COLO829 (cell line): ENCODE results near the gene SH2B3.

Experiments used
- DNase-seq: peaks from one replicate; pipeline ENCODE4 v3.0.0; 2012; ENCODE audit warnings: low spot score

Gene SH2B3

DNA sequence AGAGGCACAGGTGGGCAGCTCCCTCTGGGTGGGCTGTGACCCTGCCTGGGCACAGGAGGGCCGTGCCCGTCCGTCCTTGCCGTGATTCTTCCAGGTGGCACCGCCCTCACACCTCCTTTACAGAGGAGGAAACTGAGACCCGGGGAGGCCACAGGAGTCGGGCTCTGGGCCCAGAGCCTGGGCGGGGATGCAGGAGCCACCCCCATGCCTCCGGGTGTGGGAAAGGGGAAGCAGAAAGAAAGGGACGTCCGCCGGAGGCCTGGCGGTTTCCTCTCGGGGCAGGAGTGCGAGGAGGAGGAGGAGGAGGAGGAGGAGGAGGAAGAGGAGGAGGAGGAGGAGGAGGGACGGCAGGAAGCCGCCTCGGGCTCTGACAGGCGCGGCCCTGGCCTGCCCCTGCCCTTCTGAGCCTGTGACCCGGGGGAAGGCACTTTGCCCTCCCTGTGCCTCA, 23.0 kb downstream of the SH2B3 start:
- no peak for DNase-seq

DNA sequence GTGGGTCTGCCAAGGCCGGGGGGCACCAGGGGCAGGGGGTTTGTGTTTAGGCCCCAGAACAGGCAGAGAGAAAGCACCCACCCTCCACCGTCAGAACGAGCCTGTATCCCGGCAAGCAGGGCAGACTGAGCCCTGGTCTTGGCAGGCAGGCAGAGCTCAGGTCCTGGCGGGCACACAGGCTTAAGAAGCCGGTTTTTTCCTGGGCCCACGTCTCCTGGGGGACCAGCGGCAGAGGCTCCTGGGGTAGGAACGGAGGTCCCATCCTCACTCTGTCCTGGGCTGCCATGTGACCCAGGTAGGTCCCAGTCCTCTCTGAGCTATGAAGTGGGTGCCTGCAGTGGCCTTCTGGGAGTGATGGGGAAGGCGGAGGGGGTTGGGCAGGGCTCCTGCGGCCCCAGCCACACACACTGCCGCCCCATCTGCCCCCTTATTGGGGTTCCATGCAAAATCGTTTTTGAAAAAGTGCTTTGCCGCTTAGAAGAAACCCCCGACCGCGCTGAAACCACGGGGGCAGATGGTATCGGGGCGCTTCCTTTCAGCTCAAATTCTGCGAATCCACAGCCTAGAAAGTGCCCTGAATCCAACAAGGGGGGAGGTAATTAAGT, 24.2 kb downstream of the SH2B3 start:
- DNase-seq = no peak

- DNase-seq = no peak
These were observed 25.0 kb downstream of the SH2B3 start for GRCh38 chr12:111430433-111431353.

GRCh38 chr12:111431772-111432171, 26.0 kb downstream of the SH2B3 start:
- no peak for DNase-seq

DNA sequence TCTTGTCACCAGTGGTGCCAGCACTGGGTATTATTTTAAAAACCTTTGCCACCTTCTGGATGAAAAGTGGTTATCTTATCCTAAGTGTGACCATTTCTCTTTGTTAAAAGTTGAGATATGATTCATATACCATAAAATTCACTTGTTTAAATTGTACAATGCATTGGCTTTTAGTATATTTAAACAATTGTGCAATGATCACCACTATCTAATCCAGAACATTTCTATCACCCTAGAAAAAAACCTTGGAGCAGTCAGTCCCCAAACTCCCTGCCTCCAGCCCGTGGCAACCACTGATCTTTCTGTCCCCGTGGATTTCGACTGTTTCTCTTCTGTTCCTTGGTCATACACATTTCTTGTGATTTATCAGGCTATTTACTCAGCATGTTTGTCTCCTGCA, 28.3 kb downstream of the SH2B3 start:
- no peak for DNase-seq

DNA sequence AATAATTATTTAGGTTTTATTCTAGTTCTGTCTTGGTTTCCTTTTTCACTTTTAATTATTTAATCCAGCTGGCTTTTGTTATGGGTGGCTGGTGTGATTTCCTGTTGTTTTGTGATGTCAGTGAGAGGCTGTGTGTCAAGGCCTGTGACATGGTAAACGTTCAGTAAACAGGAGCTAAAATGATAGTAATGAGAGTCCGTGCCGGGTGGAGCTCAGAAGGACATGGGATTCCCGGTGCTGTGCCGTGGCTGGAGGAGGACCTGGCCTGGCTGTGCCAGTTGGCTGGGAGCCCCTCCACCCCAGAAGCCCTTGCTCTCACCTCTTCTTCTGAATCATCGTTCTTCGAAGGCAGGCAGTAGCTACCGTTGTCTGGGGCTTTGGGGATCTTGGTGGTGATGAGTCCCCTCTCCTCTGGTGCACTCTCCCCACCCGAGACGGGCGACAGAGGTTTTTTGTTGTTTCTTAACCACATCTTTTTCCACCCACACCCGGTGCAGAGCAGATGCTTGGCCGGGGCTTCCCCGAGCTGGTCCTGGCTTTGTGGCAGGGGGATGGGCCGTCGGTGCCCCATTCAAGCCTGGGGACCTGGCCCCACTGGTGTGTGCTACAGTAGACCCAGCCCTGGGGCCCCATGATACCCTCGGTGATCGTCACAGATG, 29.1 kb downstream of the SH2B3 start:
- DNase-seq = no peak

GRCh38 chr12:111435661-111436201, 30.0 kb downstream of the SH2B3 start:
- DNase-seq = no peak

DNA sequence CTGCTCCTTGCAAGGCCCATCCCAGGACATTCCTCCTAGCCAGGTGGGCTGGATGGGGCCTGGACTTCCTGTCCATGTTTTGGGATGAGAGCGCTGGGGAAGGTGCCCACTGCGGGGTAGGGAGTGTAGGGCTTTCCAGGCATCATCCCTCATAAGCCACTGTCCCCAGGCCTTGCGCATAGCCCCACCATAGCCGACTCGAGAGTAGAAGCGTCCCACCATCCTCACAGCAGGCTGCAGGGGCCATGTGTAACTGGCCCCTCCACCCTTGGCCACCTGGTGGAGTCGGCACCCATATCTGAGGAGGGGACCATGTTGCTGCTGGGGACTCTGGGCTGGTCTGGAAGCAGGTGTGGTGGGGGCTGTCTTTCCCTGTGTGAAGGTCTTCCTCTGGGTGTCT, 30.5 kb downstream of the SH2B3 start:
- DNase-seq = no peak

DNA sequence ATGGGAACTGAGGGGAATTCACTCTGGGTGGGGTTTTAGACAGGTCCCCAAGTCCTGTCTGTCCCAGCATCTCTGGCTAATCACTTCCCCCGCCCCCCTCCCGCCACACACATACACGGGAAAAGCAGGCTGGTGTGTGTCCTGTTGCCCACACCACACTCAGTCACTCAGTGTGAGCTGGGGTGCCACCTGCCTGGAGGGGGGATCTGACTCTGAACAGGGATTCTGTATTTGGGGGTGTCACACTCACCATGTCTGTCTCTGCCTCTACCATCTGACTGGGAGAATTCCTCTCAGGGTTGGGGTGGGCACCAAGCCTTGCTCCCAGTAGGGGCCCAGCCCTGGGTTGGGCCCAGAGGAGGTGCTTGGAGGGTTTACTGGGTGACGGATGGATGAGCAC, 31.1 kb downstream of the SH2B3 start:
- DNase-seq = no peak

GRCh38 chr12:111437816-111438454, 32.2 kb downstream of the SH2B3 start:
- no peak for DNase-seq

- no peak for DNase-seq
These were observed 32.8 kb downstream of the SH2B3 start for GRCh38 chr12:111438481-111438880.

- DNase-seq = no peak
These were observed 34.0 kb downstream of the SH2B3 start for GRCh38 chr12:111439657-111440151.

DNA sequence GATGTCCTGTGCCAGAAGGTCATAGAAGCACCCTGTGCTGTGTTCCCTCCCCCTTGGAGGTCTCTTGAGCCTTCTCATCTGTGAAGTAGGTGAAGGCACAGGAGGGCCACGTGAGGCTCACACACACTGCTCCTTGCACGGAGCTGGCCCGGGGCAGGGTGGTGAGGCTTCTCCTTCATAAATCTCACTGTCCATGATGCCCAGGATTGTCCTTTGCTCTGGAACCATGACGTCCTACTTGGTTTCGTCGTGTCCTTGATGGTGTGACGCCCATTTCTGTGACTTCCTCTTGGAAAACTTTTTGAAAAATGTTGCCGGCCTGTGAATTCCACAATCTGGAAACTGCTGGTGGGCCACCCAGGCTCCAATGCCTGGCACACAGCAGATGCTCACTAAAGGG, 34.4 kb downstream of the SH2B3 start:
- no peak for DNase-seq

GRCh38 chr12:111440631-111441030, 34.9 kb downstream of the SH2B3 start:
- no peak for DNase-seq

- DNase-seq = no peak
These were observed 35.6 kb downstream of the SH2B3 start for GRCh38 chr12:111441107-111441928.

DNA sequence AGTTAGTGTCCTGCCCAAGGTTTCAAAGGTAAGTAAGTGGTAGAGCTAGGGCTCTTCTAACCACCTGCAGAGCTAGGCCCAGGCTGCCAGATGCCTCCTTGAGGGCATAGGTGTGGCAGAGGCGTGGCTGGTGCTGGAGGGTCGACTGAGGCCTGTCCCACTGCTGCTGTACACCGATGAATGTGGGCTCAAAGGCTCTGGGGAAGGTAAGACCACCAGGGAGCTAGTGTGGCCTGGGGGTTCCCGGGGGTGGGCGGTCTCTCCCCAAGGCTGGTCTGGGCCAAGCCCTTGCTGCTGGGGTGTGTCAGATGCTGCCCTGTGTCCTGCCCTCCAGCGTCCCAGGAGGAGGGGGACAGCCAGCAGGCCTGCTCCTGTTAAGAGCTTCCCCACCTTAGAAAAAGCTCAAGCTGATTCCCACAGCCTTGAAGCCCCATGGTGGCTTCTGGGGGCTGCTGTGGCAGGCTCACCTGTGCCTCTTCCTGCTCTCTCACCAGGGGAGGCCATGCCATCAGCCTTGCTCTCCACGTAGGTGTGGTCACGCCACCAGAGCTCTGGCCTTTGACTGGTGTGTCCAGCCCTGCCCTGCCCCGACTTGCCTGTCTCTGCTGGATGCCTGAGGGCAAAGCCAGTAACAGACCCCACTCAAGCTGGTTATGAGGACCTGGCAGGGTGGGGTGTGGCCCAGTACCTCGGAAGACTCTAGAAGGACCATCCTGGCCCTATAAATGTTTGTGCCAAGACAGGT, 36.8 kb downstream of the SH2B3 start:
- DNase-seq = no peak

- no peak for DNase-seq
These were observed 37.4 kb downstream of the SH2B3 start for GRCh38 chr12:111443086-111443485.

DNA sequence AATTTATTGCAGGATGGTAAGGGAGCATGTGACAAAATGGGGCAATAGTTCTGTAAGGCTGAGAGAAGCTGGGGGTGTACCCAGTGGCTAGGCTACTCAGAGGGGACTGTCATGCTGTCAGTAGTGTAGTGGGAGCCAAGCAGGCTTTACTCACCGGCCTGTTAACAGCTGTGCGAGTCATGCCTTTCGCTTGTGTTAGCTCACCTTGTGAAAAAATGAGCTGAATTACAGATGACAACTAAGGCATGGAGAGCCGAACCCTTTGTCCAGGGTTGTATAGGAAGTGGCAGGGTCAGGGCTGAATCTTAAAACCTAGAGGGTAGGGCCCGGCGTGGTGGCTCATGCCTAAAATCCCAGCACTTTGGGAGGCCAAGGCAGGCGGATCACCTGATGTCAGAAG, 37.9 kb downstream of the SH2B3 start:
- DNase-seq = no peak

DNA sequence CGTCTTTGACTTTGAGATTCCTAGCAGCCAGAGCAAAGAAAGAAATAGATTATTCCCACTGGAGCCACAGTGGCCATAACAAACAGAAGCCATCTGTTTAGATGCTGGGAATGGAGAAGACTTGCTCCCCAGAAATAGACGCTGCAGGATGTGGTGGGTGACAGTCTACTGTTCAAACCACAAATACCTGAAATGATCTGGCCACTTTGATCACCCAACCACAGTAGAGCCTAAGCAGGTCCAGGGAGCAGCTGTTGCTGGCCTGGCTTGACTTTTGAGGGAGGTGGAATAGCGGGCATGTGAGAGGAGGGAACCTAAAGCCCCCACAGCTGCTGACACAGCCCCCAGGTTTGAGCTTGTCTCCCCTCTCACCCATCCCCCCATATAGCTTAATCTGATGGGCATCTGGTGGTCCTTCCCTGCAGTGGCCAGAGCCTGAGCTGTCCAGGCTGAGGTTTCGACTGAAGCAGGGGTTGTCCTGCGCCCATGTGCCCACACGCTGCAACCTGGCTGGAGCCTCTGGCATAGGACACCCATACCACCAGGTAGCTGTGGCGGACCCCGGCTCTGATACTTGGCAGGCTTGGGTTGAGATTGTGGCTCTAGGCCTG, 38.7 kb downstream of the SH2B3 start:
- DNase-seq = no peak
